NCI-H226 (cell line): ENCODE measurements around the gene CNTNAP1.
"Not testable (repeated sequence)": the region's sequence is repeated elsewhere in the genome, so short reads cannot be mapped to it uniquely, and the experiment has no call there.

ENCODE experiments used
- DNase-seq: peaks from one replicate; pipeline ENCODE4 v3.0.0-alpha.2; 2015

Gene CNTNAP1

GRCh38 chr17:42686520-42687128, 4.3 kb downstream of the CNTNAP1 start:
- no peak for DNase-seq

DNA sequence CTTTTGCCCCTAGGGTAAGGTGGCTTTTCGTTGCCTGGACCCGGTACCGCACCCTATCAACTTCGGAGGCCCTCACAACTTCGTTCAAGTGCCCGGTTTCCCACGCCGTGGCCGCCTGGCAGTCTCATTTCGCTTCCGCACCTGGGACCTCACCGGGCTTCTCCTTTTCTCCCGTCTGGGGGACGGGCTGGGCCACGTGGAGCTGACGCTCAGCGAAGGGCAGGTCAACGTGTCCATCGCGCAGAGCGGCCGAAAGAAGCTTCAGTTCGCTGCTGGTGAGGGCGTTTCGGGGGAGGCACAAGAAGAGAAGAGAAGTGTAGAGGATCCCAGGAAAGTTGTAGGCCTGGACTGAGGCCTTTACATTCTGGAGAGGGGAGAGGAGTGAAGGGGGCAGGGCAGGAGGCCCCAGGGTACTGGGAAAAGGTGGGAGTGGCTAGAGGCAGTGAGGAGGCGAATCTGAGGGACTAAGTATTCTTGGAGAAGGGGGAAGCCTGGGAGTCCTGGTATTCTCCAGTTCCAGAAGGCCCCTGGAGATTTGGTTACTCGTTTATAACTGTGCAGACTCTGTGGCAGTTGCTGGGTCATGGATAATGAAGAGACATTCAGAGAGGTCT, 5.5 kb downstream of the CNTNAP1 start:
- no peak for DNase-seq

DNA sequence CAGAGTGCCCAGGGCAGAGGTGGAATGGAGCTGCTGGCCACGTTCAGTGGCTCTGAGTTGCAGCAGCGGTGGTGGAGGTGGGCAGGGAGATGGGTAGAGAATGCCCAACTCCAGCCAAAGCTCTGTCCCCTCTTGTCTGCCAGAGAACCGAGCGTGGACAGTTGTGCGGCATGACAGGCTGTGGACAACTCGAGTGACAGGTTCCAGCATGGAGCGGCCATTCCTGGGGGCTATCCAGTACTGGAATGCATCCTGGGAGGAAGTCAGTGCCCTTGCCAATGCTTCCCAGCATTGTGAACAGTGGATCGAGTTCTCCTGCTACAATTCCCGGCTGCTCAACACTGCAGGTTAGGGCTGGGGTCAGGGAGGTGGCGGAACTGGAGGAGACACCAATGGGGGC, 8.3 kb downstream of the CNTNAP1 start:
- no peak for DNase-seq

DNA sequence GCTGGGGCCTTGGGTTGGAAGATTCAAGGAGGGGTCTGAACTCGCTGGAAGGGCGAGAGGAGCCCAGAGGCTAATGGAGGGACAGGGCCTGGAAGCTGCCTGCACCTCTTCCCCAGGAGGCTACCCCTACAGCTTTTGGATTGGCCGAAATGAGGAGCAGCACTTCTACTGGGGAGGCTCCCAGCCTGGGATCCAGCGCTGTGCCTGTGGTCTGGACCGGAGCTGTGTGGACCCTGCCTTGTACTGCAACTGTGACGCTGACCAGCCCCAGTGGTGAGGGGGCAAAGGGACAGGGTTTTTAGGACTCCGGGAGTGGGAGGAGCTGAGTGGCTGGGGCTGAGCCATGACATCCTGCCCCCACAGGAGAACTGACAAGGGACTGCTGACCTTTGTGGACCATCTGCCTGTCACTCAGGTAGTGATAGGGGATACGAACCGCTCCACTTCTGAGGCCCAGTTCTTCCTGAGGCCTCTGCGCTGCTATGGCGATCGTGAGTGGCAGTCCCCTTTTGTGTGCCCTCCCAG, 8.8 kb downstream of the CNTNAP1 start:
- DNase-seq = no peak

GRCh38 chr17:42692489-42692888, 10.2 kb downstream of the CNTNAP1 start:
- DNase-seq = no peak

DNA sequence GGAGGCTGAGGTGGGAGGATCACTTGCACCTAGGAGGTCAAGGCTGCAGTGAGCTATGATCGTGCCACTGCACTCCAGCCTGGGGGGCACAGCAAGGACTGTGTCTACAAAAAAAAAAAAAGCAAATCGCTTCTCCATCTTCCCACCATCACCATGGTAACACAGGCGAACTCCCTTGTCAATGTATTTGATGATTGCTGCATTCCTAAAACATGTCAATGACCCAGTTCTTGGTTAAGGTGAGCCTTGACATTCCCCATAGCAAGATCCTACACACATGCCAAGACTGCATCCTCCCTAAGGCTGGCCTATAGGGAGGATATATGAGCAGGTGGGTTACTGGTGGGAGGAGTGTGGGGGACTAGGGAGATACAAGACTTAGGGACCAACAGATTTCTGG, 12.2 kb downstream of the CNTNAP1 start:
- DNase-seq = no peak

DNA sequence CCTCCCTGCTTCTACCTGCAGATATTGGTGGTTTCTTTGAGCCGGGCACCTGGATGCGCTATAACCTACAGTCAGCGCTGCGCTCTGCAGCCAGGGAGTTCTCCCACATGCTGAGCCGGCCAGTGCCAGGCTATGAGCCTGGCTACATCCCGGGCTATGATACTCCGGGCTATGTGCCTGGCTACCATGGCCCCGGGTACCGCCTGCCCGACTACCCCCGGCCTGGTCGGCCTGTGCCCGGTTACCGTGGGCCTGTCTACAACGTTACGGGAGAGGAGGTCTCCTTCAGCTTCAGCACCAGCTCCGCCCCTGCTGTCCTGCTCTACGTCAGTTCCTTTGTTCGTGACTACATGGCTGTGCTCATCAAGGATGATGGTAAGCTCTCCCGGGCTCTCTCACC, 13.2 kb downstream of the CNTNAP1 start:
- no peak for DNase-seq

DNA sequence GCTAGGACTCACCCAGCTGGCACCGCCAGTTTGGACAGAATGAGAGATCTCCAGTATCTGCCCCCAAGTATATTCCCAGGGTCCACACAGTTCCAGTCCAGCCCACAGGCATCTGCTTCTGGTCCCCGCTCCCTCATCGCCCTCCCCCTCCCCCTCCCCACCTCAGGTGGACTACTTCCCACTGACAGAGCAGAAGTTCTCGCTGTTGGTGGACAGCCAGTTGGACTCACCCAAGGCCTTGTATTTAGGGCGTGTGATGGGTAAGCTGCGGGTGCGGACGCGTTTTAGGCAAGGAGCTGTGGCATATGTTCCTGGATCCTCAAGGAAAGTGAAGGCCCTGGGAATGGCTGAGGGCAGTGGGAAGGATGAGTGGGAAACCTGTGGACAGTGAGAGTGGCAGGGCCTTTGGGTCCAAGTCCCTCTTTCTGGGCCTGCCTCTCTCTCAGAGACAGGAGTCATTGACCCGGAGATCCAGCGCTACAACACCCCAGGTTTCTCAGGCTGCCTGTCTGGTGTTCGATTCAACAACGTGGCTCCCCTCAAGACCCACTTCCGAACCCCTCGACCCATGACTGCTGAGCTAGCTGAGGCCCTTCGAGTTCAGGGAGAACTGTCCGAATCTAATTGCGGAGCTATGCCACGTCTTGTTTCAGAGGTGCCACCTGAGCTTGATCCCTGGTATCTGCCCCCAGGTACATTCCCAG, 14.9 kb downstream of the CNTNAP1 start:
- no peak for DNase-seq

- DNase-seq = peak; percentile 71
These were observed 16.5 kb downstream of the CNTNAP1 start for GRCh38 chr17:42698736-42699414.

- no peak for DNase-seq
These were observed 17.0 kb downstream of the CNTNAP1 start for GRCh38 chr17:42699415-42699740.

DNA sequence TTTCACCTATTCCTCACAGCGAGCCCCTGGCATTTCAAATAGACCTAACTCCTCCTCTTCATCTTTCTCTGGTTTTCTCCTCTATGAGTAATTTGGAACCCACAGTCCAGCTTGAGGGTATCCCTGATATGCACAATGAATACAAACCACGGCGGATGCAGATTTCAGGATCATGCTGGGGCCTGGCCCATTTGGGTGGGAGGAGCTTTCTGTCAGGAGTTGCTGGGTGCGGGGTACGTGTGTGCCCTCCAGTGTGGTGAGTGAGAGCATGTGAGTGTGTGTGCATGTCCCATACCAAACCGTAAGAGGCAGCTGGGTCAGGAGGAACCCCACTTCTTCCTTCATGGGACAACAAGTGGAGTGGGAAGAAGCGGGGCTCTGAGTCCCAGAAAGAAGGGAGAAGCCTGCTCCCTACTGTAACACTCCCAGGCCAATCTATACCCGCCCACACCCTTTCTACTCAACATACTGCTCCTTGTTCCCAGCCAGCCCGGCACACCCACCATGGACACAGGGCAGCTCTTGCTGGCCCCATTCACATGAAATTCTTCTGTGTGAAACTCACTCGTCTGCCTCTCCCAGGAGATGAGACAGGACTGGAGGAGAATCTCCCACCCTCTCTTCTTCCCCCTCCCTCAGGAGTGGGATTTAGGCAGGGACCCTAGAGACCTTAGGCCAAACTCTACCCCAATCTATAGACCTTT, 18.4 kb downstream of the CNTNAP1 start:
- DNase-seq = no peak

DNA sequence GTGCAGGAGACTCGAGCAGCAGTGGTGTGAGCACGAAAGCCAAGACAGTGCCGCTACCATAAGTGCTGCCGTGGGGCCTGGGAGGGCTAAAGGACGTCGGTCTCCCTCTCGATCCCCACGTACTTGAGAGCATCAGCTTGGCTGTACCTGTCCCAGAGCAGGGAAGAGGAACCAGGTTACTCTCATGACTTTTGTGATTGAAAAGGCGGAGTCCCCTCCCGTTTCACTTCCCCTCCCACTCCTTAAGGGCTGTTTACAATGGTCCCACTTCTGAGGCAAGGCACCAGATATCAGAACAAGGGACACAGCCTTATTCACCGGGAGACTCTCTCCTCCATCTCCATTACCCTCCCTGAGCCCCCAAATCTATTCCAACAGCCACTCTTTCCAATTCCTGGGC, 20.1 kb downstream of the CNTNAP1 start:
- no peak for DNase-seq

GRCh38 chr17:42704490-42704836, 22.1 kb downstream of the CNTNAP1 start:
- no peak for DNase-seq

DNA sequence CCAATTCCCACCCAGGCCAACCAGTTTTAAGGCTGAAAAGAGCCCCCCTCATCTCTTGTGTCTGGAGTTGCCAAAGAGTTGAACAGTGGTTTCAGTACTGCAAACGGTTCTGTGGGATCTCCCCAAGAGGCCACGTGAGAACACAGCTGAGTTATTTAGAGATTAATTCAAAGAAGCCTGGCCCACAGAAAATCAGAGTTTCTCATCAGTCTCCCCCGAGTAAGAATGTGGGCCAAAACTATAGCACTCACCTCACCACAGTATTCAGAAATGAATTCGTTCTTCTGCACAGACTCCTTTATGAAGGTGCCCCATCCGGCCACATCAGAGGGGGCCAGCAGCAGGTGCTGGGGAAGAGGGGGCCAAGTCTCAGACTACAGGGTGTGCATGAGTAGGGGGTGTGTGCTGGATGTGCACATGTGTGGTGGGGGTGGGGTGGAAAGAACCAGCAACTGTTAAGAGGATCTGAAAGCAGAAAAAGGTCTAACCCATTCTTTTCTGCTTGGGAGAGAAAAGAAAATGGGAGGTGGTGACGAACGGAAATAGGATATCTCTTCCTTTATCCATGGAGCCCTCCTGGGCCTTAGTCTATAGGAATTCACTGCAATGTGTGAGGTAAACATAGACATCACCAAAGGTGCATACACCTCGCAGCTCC, 22.6 kb downstream of the CNTNAP1 start:
- no peak for DNase-seq

- DNase-seq = no peak
These were observed 24.4 kb downstream of the CNTNAP1 start for GRCh38 chr17:42706732-42707131.

- no peak for DNase-seq
These were observed 26.3 kb downstream of the CNTNAP1 start for GRCh38 chr17:42708588-42708987.

GRCh38 chr17:42709561-42709960, 27.2 kb downstream of the CNTNAP1 start:
- no peak for DNase-seq

DNA sequence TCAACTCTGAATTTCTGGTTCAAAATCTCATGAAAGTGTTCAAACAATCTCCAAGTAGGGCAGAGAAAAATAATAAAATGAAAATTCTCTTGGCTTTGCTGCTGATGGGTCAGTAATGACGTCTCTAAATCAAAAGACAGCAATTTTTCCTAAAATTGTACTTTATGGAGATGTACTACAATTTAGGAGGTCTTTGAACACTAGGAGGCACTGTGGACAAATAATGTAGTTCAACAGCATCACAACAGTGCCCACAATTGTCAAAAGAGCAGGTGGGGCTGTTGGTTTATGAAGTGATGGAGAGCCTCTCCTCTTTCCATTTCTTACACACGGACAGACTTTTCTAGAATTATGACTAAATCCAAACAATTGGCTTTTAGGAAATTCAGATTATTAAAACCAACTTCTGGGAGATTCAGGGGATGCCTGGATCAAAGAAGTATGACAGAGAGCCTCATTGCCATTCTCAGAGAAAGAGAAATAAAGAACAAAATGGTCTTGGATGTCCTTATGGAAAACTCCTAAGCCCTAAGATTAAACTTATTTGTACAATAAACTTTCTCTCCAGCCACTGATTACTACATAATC, 38.8 kb downstream of the CNTNAP1 start:
- peak; percentile 25 for DNase-seq

DNA sequence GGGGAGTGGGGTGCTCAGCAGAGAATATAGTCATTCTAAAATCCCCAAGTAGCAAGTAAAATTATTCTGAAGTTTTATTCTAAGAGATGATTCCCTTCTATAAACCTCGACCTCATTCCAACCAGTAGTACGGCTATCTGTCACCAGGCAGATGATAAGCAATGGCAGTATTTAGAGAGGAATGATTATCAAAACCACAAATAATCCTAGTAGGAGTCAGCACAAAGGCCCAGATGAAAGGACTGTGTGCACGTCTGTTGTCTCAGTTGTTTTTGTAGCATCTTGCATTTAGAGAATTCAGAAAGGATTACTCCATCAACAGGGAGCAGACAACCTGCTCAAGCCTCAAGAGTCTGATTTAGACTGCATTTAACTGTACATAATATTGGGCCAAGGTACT, 41.3 kb downstream of the CNTNAP1 start:
- DNase-seq = no peak

DNA sequence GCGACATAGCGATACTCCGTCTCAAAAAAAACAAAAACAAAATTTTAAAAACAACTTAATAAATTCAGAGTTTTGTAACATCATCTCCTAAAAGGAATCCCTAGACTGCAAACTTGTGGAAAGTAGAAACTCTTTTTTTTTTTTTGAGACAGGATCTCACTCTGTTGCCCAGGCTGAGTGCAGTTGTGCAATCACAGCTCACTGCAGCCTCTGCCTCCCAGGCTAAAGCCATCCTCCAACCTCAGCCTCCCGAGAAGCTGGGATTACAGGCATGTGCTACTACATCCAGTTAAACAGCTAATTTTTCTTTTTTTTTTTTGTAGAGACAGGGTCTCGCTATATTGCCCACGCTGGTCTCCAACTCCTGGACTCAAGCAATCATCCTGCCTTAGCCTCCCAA, 42.8 kb downstream of the CNTNAP1 start:
- no peak for DNase-seq

GRCh38 chr17:42740699-42741098, 58.4 kb downstream of the CNTNAP1 start:
- DNase-seq = no peak

- not testable (repeated sequence) for DNase-seq
These were observed 60.6 kb downstream of the CNTNAP1 start for GRCh38 chr17:42742916-42743315.
